GM23338 (cell line): ENCODE data around the gene BTBD18.

Experiments
- EZH2 ChIP-seq: fragments of 200-600 bp; sonication (generic); IDR thresholded peaks from one replicate; pipeline ENCODE4 v1.8.0; 2017; ENCODE audit warnings: antibody characterized with exemption, mild to moderate bottlenecking, low read depth; ENCODE audit not compliant: unreplicated experiment
- EZH2phosphoT487 ChIP-seq: fragments of 200-600 bp; sonication (generic); IDR thresholded peaks from one replicate; pipeline ENCODE4 v1.8.1; 2018; ENCODE audit warnings: antibody characterized with exemption; ENCODE audit not compliant: unreplicated experiment
- POLR2AphosphoS5 ChIP-seq: IDR thresholded peaks from 2 replicates; pipeline ENCODE4 v1.6.1; 2016; ENCODE audit warnings: antibody characterized with exemption, low read depth
- ZNF331 ChIP-seq: fragments of 250-450 bp; sonication (Bioruptor Pico); IDR thresholded peaks from 2 replicates; pipeline ENCODE4 v1.5.0; 2020; ENCODE audit warnings: low read depth, mild to moderate bottlenecking, moderate library complexity
- TF ChIP-seq, protein P1 (sequence below), 2 experiments: fragments of 200-600 bp in 1 of 2; sonication (generic) in 1 of 2; conservative IDR thresholded peaks; 2 replicates each; pipeline versions ENCODE4 v1.5.1 to v1.6.1; 2016 to 2017; ENCODE audit warnings: antibody characterized with exemption in 2 of 2, low read depth in 2 of 2, mild to moderate bottlenecking in 2 of 2, moderate library complexity in 1 of 2
- TF ChIP-seq, protein P2 (sequence below): IDR thresholded peaks from one replicate; pipeline ENCODE4 v1.6.1; 2018; ENCODE audit warnings: antibody characterized with exemption; ENCODE audit not compliant: unreplicated experiment

DNA sequence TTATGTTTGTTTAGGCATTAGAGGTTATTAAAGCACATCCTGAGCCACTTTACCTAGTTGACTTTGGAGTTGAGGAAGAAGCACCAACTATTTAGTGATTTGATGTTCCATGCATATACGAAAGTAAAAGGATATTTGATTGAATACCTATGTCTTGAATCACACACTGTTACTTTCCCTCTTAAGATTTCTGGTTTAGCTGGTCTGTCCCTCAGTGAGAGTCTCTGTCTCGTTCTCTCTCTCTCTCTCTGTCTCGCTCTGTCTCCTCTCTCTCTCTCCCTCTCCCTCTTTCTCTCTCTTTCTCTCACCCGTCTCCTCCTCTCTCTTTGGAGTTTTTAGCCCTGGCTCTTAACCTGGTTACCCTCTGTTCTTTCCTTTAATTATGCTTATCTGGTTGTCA is 20.9 kb upstream of the BTBD18 start:
- TF ChIP-seq, protein P1, sequence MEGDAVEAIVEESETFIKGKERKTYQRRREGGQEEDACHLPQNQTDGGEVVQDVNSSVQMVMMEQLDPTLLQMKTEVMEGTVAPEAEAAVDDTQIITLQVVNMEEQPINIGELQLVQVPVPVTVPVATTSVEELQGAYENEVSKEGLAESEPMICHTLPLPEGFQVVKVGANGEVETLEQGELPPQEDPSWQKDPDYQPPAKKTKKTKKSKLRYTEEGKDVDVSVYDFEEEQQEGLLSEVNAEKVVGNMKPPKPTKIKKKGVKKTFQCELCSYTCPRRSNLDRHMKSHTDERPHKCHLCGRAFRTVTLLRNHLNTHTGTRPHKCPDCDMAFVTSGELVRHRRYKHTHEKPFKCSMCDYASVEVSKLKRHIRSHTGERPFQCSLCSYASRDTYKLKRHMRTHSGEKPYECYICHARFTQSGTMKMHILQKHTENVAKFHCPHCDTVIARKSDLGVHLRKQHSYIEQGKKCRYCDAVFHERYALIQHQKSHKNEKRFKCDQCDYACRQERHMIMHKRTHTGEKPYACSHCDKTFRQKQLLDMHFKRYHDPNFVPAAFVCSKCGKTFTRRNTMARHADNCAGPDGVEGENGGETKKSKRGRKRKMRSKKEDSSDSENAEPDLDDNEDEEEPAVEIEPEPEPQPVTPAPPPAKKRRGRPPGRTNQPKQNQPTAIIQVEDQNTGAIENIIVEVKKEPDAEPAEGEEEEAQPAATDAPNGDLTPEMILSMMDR (conservative IDR thresholded peaks at IDR 0.05; ENCODE audit: low read depth in 2 of 2), result no peak
- TF ChIP-seq, protein P2, sequence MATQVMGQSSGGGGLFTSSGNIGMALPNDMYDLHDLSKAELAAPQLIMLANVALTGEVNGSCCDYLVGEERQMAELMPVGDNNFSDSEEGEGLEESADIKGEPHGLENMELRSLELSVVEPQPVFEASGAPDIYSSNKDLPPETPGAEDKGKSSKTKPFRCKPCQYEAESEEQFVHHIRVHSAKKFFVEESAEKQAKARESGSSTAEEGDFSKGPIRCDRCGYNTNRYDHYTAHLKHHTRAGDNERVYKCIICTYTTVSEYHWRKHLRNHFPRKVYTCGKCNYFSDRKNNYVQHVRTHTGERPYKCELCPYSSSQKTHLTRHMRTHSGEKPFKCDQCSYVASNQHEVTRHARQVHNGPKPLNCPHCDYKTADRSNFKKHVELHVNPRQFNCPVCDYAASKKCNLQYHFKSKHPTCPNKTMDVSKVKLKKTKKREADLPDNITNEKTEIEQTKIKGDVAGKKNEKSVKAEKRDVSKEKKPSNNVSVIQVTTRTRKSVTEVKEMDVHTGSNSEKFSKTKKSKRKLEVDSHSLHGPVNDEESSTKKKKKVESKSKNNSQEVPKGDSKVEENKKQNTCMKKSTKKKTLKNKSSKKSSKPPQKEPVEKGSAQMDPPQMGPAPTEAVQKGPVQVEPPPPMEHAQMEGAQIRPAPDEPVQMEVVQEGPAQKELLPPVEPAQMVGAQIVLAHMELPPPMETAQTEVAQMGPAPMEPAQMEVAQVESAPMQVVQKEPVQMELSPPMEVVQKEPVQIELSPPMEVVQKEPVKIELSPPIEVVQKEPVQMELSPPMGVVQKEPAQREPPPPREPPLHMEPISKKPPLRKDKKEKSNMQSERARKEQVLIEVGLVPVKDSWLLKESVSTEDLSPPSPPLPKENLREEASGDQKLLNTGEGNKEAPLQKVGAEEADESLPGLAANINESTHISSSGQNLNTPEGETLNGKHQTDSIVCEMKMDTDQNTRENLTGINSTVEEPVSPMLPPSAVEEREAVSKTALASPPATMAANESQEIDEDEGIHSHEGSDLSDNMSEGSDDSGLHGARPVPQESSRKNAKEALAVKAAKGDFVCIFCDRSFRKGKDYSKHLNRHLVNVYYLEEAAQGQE, result no peak
- TF ChIP-seq EZH2phosphoT487, result no peak
- TF ChIP-seq POLR2AphosphoS5, result no peak
- no peak for TF ChIP-seq EZH2
- TF ChIP-seq ZNF331 (CRISPR knock-in tag), result no peak
